Measurements from ENCODE around the gene LILRB2.

DNA sequence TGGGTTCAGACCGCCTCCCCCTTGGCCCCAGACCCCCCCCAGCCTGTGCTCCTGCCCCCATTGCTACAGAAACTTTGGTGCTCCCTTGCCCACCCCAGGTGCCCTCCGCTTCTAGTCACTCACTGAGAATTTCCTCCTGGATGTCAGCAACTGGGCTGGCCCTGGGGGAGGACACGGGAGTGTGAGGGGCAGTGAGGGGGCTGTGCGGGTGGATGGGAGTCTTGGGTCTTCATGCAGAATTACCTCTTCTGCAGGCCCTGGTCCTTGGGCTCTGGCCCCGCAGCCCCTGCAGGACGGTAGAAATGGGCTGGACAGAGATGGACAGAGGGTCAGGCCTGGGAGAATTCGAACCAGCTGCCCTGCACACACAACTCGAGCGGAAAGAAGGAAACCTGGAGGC is 28.7 kb downstream of the LILRB2 start:
- TF ChIP-seq, protein P1, sequence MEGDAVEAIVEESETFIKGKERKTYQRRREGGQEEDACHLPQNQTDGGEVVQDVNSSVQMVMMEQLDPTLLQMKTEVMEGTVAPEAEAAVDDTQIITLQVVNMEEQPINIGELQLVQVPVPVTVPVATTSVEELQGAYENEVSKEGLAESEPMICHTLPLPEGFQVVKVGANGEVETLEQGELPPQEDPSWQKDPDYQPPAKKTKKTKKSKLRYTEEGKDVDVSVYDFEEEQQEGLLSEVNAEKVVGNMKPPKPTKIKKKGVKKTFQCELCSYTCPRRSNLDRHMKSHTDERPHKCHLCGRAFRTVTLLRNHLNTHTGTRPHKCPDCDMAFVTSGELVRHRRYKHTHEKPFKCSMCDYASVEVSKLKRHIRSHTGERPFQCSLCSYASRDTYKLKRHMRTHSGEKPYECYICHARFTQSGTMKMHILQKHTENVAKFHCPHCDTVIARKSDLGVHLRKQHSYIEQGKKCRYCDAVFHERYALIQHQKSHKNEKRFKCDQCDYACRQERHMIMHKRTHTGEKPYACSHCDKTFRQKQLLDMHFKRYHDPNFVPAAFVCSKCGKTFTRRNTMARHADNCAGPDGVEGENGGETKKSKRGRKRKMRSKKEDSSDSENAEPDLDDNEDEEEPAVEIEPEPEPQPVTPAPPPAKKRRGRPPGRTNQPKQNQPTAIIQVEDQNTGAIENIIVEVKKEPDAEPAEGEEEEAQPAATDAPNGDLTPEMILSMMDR (conservative IDR thresholded peaks at IDR 0.05 in 1 of 2, IDR thresholded peaks at IDR 0.05 in 1 of 2; ENCODE audit: extremely low read depth in 1 of 2, insufficient read depth in 1 of 2, low read depth in 1 of 2, low read length in 2 of 2), result no peak
- TF ChIP-seq EZH2 (IDR thresholded peaks at IDR 0.05; ENCODE audit: borderline replicate concordance, low read length), result no peak
